Ishikawa (cell line): ENCODE results near the gene SPSB4.

Source experiments
- CEBPB ChIP-seq: IDR thresholded peaks from 2 replicates; pipeline ENCODE4 v1.6.1; 2012
- CREB1 ChIP-seq: IDR thresholded peaks from 2 replicates; pipeline ENCODE4 v1.6.1; 2012; ENCODE audit warnings: low read depth
- EGR1 ChIP-seq: IDR thresholded peaks from 2 replicates; pipeline ENCODE4 v1.6.1; 2012
- EP300 ChIP-seq: IDR thresholded peaks from 2 replicates; pipeline ENCODE4 v1.6.1; 2012; ENCODE audit warnings: borderline replicate concordance
- FOXM1 ChIP-seq: IDR thresholded peaks from 2 replicates; pipeline ENCODE4 v1.6.1; 2012; ENCODE audit warnings: low read depth, borderline replicate concordance
- MAX ChIP-seq: IDR thresholded peaks from 2 replicates; pipeline ENCODE4 v1.6.1; 2012
- NFIC ChIP-seq: IDR thresholded peaks from 2 replicates; pipeline ENCODE4 v1.6.1; 2012
- RAD21 ChIP-seq: IDR thresholded peaks from 2 replicates; pipeline ENCODE4 v1.6.1; 2012; ENCODE audit warnings: low read depth
- REST ChIP-seq: IDR thresholded peaks from 2 replicates; pipeline ENCODE4 v1.6.1; 2012; ENCODE audit warnings: low read depth, mild to moderate bottlenecking
- TAF1 ChIP-seq: IDR thresholded peaks from 2 replicates; pipeline ENCODE4 v1.6.1; 2012; ENCODE audit warnings: low read depth, mild to moderate bottlenecking
- TCF12 ChIP-seq: IDR thresholded peaks from 2 replicates; pipeline ENCODE4 v1.6.1; 2012; ENCODE audit warnings: low read depth
- TEAD4 ChIP-seq: IDR thresholded peaks from 2 replicates; pipeline ENCODE4 v1.6.1; 2012
- USF1 ChIP-seq: IDR thresholded peaks from 2 replicates; pipeline ENCODE4 v1.6.1; 2012
- YY1 ChIP-seq: IDR thresholded peaks from 2 replicates; pipeline ENCODE4 v1.6.1; 2012; ENCODE audit warnings: low read depth
- ZBTB7A ChIP-seq: IDR thresholded peaks from 2 replicates; pipeline ENCODE4 v1.6.1; 2012; ENCODE audit warnings: low read depth

The SPSB4 gene

GRCh38 chr3:141082064-141082463 is 30.9 kb downstream of the SPSB4 start:
- TF ChIP-seq TCF12 (no peak), RAD21 (no peak), REST (no peak), CREB1 (no peak), CEBPB (no peak), NFIC (no peak), ZBTB7A (no peak), TEAD4 (no peak), MAX (no peak), FOXM1 (no peak), EP300 (no peak), YY1 (no peak), TAF1 (no peak), USF1 (no peak), EGR1 (no peak)

GRCh38 chr3:141083226-141083625 is 32.1 kb downstream of the SPSB4 start:
- TF ChIP-seq FOXM1, result no peak

- TF ChIP-seq EGR1 (no peak), TCF12 (no peak)
These were observed 32.9 kb downstream of the SPSB4 start for GRCh38 chr3:141083836-141084649.

GRCh38 chr3:141085343-141086070 is 34.4 kb downstream of the SPSB4 start:
- TF ChIP-seq MAX, result no peak
- no peak for TF ChIP-seq YY1
- TF ChIP-seq CEBPB, result no peak
- no peak for TF ChIP-seq TEAD4
- no peak for TF ChIP-seq FOXM1
- no peak for TF ChIP-seq USF1
- TF ChIP-seq ZBTB7A, result no peak
- no peak for TF ChIP-seq REST

- TF ChIP-seq USF1, result no peak
- TF ChIP-seq TAF1, result no peak
- TF ChIP-seq EGR1, result no peak
- no peak for TF ChIP-seq REST
- TF ChIP-seq YY1, result no peak
- no peak for TF ChIP-seq EP300
- TF ChIP-seq CREB1, result no peak
- no peak for TF ChIP-seq FOXM1
- TF ChIP-seq NFIC, result no peak
- no peak for TF ChIP-seq MAX
- no peak for TF ChIP-seq RAD21
- TF ChIP-seq CEBPB, result no peak
These were observed 35.0 kb downstream of the SPSB4 start for GRCh38 chr3:141086188-141086587.
